ENCODE measurements around the gene U2SURP.
"Not testable (repeated sequence)": the region's sequence is repeated elsewhere in the genome, so short reads cannot be mapped to it uniquely, and the experiment has no call there.

Gene U2SURP

GRCh38 chr3:143024351-143024960 is 23.1 kb downstream of the U2SURP start:
- DNase-seq = no peak

GRCh38 chr3:143031327-143031726 is 30.0 kb downstream of the U2SURP start:
- DNase-seq = no peak

GRCh38 chr3:143031796-143032387 is 30.5 kb downstream of the U2SURP start:
- not testable (repeated sequence) for DNase-seq

GRCh38 chr3:143035466-143036211 is 34.3 kb downstream of the U2SURP start:
- DNase-seq = no peak

GRCh38 chr3:143036557-143036956 is 35.2 kb downstream of the U2SURP start:
- no peak for DNase-seq

GRCh38 chr3:143037867-143038266 is 36.5 kb downstream of the U2SURP start:
- no peak for DNase-seq

- no peak for DNase-seq
These were observed 39.0 kb downstream of the U2SURP start for GRCh38 chr3:143040261-143040879.

- DNase-seq = no peak
These were observed 40.5 kb downstream of the U2SURP start for GRCh38 chr3:143041903-143042302.

GRCh38 chr3:143045639-143046038 is 44.3 kb downstream of the U2SURP start:
- DNase-seq = no peak

GRCh38 chr3:143046075-143046474 is 44.7 kb downstream of the U2SURP start:
- not testable (repeated sequence) for DNase-seq

GRCh38 chr3:143054011-143054410 is 52.6 kb downstream of the U2SURP start:
- no peak for DNase-seq

- no peak for DNase-seq
These were observed 55.0 kb downstream of the U2SURP start for GRCh38 chr3:143056372-143056771.

GRCh38 chr3:143060906-143061305 is 59.5 kb downstream of the U2SURP start:
- DNase-seq = no peak

GRCh38 chr3:143063018-143063417 is 61.6 kb downstream of the U2SURP start:
- no peak for DNase-seq

- no peak for DNase-seq
These were observed 63.4 kb downstream of the U2SURP start for GRCh38 chr3:143064777-143065176.

- DNase-seq = no peak
These were observed 64.0 kb downstream of the U2SURP start for GRCh38 chr3:143065364-143065763.

GRCh38 chr3:143066033-143066432 is 64.7 kb downstream of the U2SURP start:
- no peak for DNase-seq

GRCh38 chr3:143067201-143067600 is 65.8 kb downstream of the U2SURP start:
- DNase-seq = no peak

- DNase-seq = no peak
These were observed 66.7 kb downstream of the U2SURP start for GRCh38 chr3:143068059-143068458.

- DNase-seq = no peak
These were observed 69.7 kb downstream of the U2SURP start for GRCh38 chr3:143070977-143071551.

- DNase-seq = no peak
These were observed 70.4 kb downstream of the U2SURP start for GRCh38 chr3:143071776-143072175.

- not testable (repeated sequence) for DNase-seq
These were observed 71.1 kb downstream of the U2SURP start for GRCh38 chr3:143072298-143073020.

GRCh38 chr3:143073541-143073940 is 72.2 kb downstream of the U2SURP start:
- DNase-seq = not testable (repeated sequence)
